Measurements from ENCODE around the gene PNPLA1.

Gene PNPLA1

DNA sequence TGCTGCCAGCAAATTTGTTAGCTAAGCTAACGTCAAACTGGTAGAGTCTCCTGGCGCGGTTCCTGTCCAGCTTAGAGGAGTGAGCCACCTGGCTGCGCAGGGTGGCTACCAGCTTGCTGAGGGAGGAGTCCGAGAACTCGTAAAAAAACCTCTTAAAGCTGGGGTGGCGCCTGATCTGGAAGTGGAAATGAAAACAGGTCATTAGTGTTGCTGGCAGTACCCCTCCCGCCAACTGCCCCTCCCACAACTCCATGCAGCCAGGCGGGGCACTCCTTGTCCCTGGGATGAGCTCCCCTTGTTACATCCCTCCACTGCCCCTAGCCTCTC is 49.5 kb downstream of the PNPLA1 start:
- TF ChIP-seq, protein P1, sequence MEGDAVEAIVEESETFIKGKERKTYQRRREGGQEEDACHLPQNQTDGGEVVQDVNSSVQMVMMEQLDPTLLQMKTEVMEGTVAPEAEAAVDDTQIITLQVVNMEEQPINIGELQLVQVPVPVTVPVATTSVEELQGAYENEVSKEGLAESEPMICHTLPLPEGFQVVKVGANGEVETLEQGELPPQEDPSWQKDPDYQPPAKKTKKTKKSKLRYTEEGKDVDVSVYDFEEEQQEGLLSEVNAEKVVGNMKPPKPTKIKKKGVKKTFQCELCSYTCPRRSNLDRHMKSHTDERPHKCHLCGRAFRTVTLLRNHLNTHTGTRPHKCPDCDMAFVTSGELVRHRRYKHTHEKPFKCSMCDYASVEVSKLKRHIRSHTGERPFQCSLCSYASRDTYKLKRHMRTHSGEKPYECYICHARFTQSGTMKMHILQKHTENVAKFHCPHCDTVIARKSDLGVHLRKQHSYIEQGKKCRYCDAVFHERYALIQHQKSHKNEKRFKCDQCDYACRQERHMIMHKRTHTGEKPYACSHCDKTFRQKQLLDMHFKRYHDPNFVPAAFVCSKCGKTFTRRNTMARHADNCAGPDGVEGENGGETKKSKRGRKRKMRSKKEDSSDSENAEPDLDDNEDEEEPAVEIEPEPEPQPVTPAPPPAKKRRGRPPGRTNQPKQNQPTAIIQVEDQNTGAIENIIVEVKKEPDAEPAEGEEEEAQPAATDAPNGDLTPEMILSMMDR (IDR thresholded peaks at IDR 0.05): peak; percentile 22; the same call in 1 of the 2 replicates

DNA sequence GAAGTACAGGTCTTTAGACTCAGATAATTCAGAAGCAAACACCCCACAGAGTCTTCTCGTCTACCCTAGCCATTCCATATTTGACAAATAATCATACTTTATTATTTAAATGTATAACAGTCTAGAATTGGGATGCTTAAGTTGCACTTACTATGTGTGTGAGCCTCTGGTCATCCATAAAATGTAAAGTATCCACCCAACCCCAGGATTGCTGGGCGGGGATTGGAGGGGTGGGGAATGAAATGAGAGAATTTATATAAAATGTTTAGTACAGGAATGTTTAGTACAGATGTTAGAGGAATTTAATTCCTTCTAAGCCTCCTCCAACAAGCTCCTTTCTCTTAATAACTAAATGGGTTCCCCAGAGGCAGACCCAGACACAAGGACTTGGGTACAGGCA is 50.0 kb downstream of the PNPLA1 start:
- TF ChIP-seq, protein P1 (IDR thresholded peaks at IDR 0.05): no peak

DNA sequence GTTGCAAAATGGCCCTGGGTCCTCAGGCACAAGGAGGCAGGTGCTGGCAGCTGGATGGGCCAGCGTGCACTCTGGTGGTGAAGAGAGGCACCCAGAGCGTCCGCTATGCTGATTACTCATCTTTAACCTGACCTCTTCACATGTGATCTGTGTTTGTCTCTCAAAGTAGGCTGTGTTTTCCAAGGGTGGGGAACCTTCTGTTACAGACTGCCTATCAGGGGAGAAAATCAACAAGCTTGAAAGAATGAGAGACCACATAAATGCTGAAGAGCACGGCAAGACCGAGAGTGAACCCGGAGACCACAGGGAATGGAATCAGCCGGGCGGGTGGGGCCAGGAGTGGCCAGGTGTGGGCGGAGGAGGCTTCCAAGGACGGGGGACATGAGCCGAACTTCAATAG is 50.6 kb downstream of the PNPLA1 start:
- TF ChIP-seq, protein P1 (IDR thresholded peaks at IDR 0.05): no peak

DNA sequence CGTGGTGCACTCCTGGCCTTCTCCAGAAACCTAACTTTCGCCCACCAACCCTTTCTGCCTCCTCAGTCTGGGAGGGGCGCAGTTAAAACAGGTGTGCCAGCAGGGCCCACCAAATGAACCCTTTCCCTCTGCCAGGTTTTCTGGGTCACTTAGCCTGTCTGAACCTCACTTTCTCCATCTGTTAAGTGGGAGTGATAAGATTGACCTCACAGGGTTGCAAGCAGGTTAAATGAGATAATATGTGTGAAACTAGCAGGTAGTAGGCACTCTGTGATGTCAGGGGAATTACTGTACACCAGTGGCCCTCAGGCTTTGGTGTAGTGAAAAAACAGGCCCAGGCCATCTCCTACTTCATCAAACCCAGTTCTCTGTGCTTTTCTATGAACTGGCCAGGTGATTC is 52.7 kb downstream of the PNPLA1 start:
- TF ChIP-seq, protein P1 (IDR thresholded peaks at IDR 0.05): no peak

DNA sequence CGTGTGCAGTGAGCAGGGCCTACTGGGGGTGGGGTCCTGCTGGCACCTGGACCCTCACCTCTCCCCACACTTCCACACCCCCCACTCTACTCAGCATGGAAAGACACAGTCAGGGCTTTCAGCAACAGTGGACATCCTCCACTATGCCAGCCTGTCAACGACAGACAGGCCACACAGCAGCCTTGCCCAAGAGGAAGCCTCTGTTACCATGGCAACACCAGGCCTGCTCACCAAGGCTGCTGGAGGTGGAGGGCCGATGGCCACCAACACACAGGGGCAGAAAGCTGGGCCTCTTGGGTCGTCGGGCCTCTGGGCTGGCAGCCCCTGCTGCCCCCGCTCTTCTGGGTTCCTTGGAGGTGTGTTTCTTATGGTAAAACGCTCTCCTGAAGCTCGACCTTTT is 53.2 kb downstream of the PNPLA1 start:
- TF ChIP-seq, protein P1 (IDR thresholded peaks at IDR 0.05): no peak

DNA sequence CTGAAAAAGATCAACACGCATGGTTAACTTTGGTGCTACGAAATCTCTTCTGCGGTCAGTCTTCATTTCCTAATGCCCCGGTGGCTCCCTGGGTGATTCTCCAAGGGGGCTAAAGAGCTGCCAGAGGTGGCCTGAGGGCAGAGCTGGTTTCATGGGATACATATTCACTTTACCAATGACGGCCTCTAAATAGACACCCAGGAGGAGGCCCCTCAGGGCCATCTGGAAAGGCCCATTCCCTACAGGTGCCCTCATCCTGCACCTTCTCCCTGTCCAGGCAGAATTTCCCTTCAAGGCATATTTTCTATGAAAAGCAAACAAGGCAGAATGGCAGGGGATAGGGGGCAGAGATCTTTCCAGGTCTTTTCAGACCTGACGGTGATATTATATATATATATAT is 54.3 kb downstream of the PNPLA1 start:
- TF ChIP-seq, protein P1 (IDR thresholded peaks at IDR 0.05): no peak

DNA sequence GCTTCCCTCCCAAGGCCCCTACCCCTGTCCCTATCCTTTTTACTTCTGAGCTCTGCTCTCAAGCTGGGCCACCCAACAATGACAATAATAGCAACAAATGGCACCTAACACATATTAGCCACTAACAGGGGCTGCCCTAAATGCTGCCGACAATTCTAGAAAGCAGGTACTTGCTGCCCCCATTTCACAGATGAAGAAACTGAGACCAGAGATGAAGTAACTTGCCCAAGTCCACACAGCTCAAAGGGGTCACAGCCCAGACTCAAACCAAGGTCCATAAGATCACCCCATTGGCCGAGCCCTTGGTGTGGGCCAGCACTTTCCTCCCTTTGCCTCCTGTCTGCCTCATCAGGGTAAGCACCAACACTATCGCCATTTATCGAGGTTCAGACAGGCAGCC is 54.9 kb downstream of the PNPLA1 start:
- TF ChIP-seq, protein P1 (IDR thresholded peaks at IDR 0.05): no peak

DNA sequence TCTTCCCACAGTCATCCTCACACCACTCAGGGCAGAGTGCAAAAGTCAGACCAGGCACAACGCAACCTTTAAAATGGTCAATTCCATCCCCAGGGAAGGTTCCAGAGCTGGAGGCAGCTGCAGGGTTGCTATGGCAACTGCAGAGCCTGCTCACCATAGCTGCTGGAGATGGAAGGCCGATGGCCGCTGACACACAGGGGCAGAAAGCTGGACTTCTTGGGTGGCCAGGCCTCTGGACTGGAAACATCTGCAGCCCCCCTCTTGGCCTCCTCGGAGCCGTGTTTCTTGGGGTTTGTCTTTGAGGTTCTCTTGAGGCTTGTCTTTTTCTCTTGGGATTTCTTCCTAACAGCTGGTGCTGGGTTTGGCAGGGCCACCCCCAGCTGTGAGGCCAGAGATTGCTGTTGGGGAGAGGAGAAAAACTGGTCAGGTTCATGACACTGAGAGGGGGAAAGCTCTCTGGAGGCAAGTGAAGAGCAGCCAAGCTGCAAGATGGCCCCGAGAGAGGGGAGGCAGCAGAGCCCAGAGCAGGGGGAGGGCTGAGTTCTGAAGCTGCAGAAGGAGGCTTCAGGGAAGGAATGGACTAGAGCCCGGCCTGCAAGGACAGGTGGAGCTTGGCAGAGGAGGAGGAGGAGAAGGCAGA is 56.6 kb downstream of the PNPLA1 start:
- TF ChIP-seq, protein P1 (IDR thresholded peaks at IDR 0.05): no peak
